Stomach (tissue), 9 donors: ENCODE measurements around the gene ETFA. TPM values are rescaled to one million over a fixed set of nuclear protein-coding genes. Genes with fewer than 3 reads are reported as not detected.

Experiments
- DNase-seq, 2 donors: peaks; one replicate each; pipeline versions ENCODE4 v3.0.0 to v3.0.0-alpha.2; 2013 to 2019
- H3K27ac ChIP-seq, 5 donors: fragments of 200-600 bp in 4 of 5; sonication (generic) in 4 of 5; one replicate each; pipeline ENCODE4 v1.5.1; 2013 to 2019; ENCODE audit warnings: mild to moderate bottlenecking in 1 of 5, moderate library complexity in 1 of 5
- H3K27me3 ChIP-seq, 3 donors: fragments of 200-600 bp; sonication (generic); one replicate each; pipeline ENCODE4 v1.5.1; 2017 to 2019; ENCODE audit warnings: mixed run types in 1 of 3
- H3K36me3 ChIP-seq, 4 donors: fragments of 200-600 bp; sonication (generic); 1 replicate in 3 of 4; 2 replicates in 1 of 4; pipeline ENCODE4 v1.5.1; 2016 to 2019
- H3K4me1 ChIP-seq, 4 donors: fragments of 200-600 bp; sonication (generic); one replicate each; pipeline ENCODE4 v1.5.1; 2016 to 2019
- H3K4me3 ChIP-seq, 4 donors: fragments of 200-600 bp; sonication (generic) in 3 of 4; one replicate each; pipeline ENCODE4 v1.5.1; 2016 to 2019; ENCODE audit warnings: mild to moderate bottlenecking in 1 of 4
- H3K9me3 ChIP-seq, 4 donors: fragments of 200-600 bp; sonication (generic); one replicate each; pipeline ENCODE4 v1.5.1; 2016 to 2019
- EP300 ChIP-seq: sonication (generic); formaldehyde crosslinking; IDR thresholded peaks from one replicate; pipeline ENCODE4 v1.6.1; 2017; ENCODE audit warnings: antibody characterized with exemption
- POLR2A ChIP-seq, 4 donors: fragments of 450-650 bp; IDR thresholded peaks; one replicate each; pipeline ENCODE4 v1.6.1; 2016; ENCODE audit warnings: antibody characterized with exemption in 4 of 4, control low read depth in 2 of 4, mild to moderate bottlenecking in 1 of 4, moderate library complexity in 1 of 4
- POLR2AphosphoS5 ChIP-seq, 3 donors: sonication (generic); formaldehyde crosslinking; IDR thresholded peaks; one replicate each; pipeline ENCODE4 v1.6.1; 2016; ENCODE audit warnings: antibody characterized with exemption in 3 of 3
- WGBS, 5 donors: extraction: QIAGEN DNeasy Blood & Tissue Kit in 3 of 5; methylation state at CpG; one replicate each; pipeline versions ENCODE4 v1.1.5 to v1.1.7; 2013 to 2018; 5-methylcytosine and 5-hydroxymethylcytosine counted together
- intact Hi-C: fragments of 100-400 bp; cut with DNase I; formaldehyde crosslinking; loops from one replicate; pipeline ENCODE4 v1.15.1; 2023; ENCODE audit warnings: low total_unique reads
- polyA plus RNA-seq, 3 donors: library from polyadenylated mRNA; stranded (reverse); fragments of 200-250 nt; gene quantifications; one replicate each; pipeline ENCODE4 v1.2.3, GENCODE V29; 2013
- total RNA-seq, 5 donors: library from RNA; depleted of rRNA; stranded (reverse); fragments of >200 nt; gene quantifications; one replicate each; pipeline versions ENCODE4 v1.1.0 to v1.2.3, GENCODE V29; 2014 to 2016
- TF ChIP-seq, protein P1 (sequence below), 7 experiments: fragments of 450-650 bp in 4 of 7; fragments of 200-600 bp in 3 of 7; sonication (generic) in 3 of 7; IDR thresholded peaks; one replicate each; pipeline ENCODE4 v1.5.1; 2016 to 2019; ENCODE audit warnings: antibody characterized with exemption in 7 of 7, control low read depth in 2 of 7, mild to moderate bottlenecking in 1 of 7
- donor health status: healthy with polysubstance abuse.
- donor health status: Bipolar disorder and iron deficiency.
- donor health status: healthy.

The ETFA gene
- total and polyA plus RNA-seq, 8 donors: 68.2 to 304 (median 109) TPM

DNA sequence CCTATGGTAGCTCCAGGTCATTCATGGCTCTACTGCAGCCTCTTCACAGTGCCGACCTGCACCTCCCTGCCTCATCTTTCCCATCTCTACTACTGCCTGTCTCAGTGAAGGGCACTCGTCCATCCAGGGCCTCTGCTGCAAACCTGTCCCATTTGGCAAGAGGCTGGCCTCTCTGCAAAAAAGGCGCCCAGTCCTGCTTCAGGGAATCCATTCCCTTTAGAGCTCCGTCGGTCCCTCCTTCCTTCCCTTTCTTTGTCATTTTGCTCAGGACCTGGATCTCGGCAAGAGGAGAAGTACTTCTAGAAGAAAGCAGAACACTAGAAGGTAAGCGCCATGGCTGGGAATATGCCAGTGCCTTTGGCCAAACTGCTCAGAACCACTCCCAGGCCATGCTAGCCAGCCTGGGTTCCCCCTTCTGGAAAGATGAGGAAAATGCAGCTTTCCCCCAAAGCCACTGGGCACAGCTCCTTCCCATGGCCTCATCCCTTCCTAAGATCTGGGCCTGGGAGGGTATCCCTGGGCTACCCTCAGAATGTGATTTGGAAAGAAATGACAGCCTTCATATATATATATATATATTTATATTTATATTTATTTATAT lies 18.9 kb upstream of the ETFA start:
- Histone ChIP-seq H3K27ac (no peak overlapping the region), H3K36me3 (no peaks in the 10 kb centered on the region), H3K4me3 (no peak overlapping the region), H3K4me1 (peaks cover 0 to 7% (median 5%) of the 10 kb centered on the region in 4 donors), H3K9me3 (no peaks in the 10 kb centered on the region), H3K27me3 (peaks cover 0 to 36% (median 14%) of the 10 kb centered on the region in 3 donors)
- intact Hi-C loops: loop anchor here (10.0 kb wide), 1 partner anchor 135 kb away; no protein-coding TSS in a partner anchor
- WGBS, 5 donors: 58 to 73% (median 68%) methylated on average over 7 of the region's 7 CpGs
- TF ChIP-seq EP300 (no peak), POLR2AphosphoS5 (IDR thresholded peaks at IDR 0.05) (peak in 1 of 3 donors; percentile 32), POLR2A (IDR thresholded peaks at IDR 0.05) (no peak)
- TF ChIP-seq, protein P1, sequence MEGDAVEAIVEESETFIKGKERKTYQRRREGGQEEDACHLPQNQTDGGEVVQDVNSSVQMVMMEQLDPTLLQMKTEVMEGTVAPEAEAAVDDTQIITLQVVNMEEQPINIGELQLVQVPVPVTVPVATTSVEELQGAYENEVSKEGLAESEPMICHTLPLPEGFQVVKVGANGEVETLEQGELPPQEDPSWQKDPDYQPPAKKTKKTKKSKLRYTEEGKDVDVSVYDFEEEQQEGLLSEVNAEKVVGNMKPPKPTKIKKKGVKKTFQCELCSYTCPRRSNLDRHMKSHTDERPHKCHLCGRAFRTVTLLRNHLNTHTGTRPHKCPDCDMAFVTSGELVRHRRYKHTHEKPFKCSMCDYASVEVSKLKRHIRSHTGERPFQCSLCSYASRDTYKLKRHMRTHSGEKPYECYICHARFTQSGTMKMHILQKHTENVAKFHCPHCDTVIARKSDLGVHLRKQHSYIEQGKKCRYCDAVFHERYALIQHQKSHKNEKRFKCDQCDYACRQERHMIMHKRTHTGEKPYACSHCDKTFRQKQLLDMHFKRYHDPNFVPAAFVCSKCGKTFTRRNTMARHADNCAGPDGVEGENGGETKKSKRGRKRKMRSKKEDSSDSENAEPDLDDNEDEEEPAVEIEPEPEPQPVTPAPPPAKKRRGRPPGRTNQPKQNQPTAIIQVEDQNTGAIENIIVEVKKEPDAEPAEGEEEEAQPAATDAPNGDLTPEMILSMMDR (IDR thresholded peaks at IDR 0.05): peak in 5 of 7 experiments; percentile 40 to 59 (median 44)
- DNase-seq: peak; percentile 71 to 77

DNA sequence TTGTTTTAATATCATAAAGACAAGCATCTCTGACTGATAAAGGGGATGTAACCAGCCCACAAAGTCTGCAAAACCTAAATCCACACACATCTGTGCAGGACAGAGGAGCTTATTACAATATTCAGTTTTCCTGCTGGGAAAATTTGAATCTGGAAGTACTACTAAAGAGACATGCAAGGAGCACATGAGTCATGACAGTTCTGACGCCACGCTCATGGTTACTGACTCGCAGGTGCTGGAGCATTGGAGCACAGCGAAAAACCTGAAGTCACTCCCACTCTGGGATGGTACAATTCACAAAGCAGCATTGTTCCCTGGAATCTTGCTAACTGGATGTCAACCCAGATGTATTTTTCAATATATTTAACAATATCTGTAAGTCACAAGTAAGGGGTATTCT lies 17.7 kb upstream of the ETFA start:
- Histone ChIP-seq H3K27me3 (peaks cover 0 to 32% (median 4%) of the 10 kb centered on the region in 3 donors), H3K27ac (no peak overlapping the region), H3K4me3 (no peak overlapping the region), H3K36me3 (no peaks in the 10 kb centered on the region), H3K4me1 (peaks cover 0 to 4% (median 3%) of the 10 kb centered on the region in 4 donors), H3K9me3 (no peaks in the 10 kb centered on the region)
- DNase-seq: no peak
- 81 to 92% (median 89%) methylated on average over 4 of the region's 4 CpGs for whole genome bisulfite sequencing, 5 donors
- no peak for TF ChIP-seq POLR2A (IDR thresholded peaks at IDR 0.05)
- TF ChIP-seq EP300: no peak
- TF ChIP-seq, protein P1 (IDR thresholded peaks at IDR 0.05): no peak
- no peak for TF ChIP-seq POLR2AphosphoS5 (IDR thresholded peaks at IDR 0.05)
- intact Hi-C loops: no loop called here

DNA sequence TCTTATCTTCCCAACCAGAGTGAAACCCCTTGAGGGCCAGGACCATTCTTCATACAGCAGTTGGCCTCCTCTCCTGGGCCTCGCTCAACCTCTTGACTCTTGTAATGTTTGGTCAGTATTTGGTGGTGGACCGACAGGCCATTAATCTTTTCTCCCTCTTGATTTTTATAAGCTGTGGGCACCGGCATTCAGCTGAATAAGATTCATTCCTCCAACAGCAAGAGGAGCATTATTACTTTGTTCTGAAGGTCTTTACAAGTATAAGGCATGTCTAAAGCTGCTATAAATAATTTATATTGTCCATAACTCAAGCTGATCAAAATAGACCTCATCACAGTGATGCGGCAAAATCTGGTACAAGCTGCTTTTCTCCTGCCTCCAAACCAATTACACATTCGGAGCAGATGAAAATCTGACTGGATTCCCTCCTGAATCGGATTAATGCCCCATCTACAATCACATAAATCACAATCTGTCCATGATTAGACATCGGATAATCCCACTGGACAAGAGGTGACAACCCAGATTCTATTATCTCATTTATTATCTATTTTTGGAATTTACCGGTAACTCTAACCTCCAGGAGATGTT lies 16.9 kb upstream of the ETFA start:
- Histone ChIP-seq H3K27me3 (peaks cover 0 to 29% (median 0%) of the 10 kb centered on the region in 3 donors), H3K36me3 (no peaks in the 10 kb centered on the region), H3K9me3 (no peaks in the 10 kb centered on the region), H3K27ac (no peak overlapping the region), H3K4me3 (no peak overlapping the region), H3K4me1 (peaks cover 0 to 4% (median 2%) of the 10 kb centered on the region in 4 donors)
- TF ChIP-seq POLR2A (IDR thresholded peaks at IDR 0.05): no peak
- DNase-seq: no peak
- WGBS, 5 donors: 86 to 90% (median 90%) methylated on average over 8 of the region's 8 CpGs
- intact Hi-C loops: no loop called here

DNA sequence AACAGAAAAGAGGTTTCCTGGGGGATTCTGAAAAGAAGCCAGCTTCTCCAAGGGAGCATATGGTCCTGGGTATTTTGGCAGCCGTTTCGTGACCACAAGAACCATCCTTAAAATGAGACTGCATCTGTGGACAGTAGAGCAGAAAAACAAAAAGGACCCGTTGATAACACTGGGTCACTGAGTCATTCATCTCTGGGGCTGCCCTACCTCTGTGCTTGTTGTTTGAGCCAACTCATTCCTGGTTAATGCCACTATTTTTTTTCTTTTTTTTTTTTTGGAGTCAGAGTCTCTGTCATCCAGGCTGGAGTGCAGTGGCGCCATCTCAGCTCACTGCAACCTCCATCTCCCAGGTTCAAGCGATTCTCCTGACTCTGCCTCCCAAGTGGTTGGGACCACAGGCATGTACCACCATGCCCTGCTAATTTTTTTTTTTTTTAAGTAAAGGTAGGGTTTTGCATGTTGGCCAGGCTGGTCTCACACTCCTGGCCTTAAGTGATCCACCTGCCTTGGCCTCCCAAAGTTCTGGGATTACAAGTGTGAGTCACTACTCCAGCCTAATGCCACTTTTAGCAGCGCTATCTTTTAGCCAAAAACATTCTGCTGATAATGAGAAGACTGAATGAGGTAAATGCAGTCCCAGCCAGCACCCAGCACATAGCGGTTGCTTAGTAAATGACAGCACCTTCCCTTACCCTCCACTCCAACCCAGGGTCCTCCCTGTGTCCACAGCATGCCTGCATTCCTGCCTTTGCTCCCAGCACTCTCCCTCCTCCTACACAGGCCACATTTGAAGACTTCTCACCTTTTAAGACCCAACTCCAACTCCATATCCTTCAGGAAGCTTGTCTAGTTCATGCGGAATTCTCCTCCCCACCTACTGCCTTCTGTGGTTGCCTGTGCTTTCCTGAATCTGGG lies 16.2 kb upstream of the ETFA start:
- intact Hi-C loops: no loop called here

More for the DNA sequence above, 16.2 kb upstream of the ETFA start:
- Histone ChIP-seq H3K4me1 (peaks cover 0 to 4% (median 2%) of the 10 kb centered on the region in 4 donors), H3K27me3 (peaks cover 0 to 28% (median 0%) of the 10 kb centered on the region in 3 donors), H3K9me3 (no peaks in the 10 kb centered on the region), H3K36me3 (no peaks in the 10 kb centered on the region), H3K27ac (no peak overlapping the region), H3K4me3 (no peak overlapping the region)
- 75 to 83% (median 76%) methylated on average over 8 of the region's 8 CpGs for WGBS, 5 donors
- no peak for TF ChIP-seq EP300
- TF ChIP-seq POLR2AphosphoS5 (IDR thresholded peaks at IDR 0.05): no peak
- TF ChIP-seq POLR2A (IDR thresholded peaks at IDR 0.05): no peak
- TF ChIP-seq, protein P1 (IDR thresholded peaks at IDR 0.05): no peak
- DNase-seq: no peak
